Heart right ventricle (tissue), 16 donors: Measurements from ENCODE around the gene PRKN. TPM values are rescaled to one million over a fixed set of nuclear protein-coding genes. Genes with fewer than 3 reads are reported as not detected.

ENCODE experiments used
- ATAC-seq, 8 donors: fragments of 200-7000 bp; cut with Tn5 transposase; one replicate each; pipeline ENCODE4 v1.9.1; 2020; ENCODE audit warnings: mild to moderate bottlenecking in 8 of 8, moderate library complexity in 8 of 8, moderate number of reproducible peaks in 1 of 8
- DNase-seq, 2 donors: peaks; one replicate each; pipeline ENCODE4 v3.0.0-alpha.2; 2020
- H3K27ac ChIP-seq, 10 donors: fragments of 200-600 bp; sonication (generic) in 2 of 10; one replicate each; pipeline versions ENCODE4 v1.5.0 to v1.8.0; 2020 to 2022; ENCODE audit warnings: mild to moderate bottlenecking in 3 of 10
- H3K27me3 ChIP-seq, 7 donors: fragments of 200-600 bp; one replicate each; pipeline ENCODE4 v1.8.0; 2021 to 2022; ENCODE audit warnings: mild to moderate bottlenecking in 2 of 7
- H3K36me3 ChIP-seq, 9 donors: fragments of 200-600 bp; sonication (generic) in 1 of 9; one replicate each; pipeline versions ENCODE4 v1.5.0 to v1.8.0; 2020 to 2022; ENCODE audit warnings: mild to moderate bottlenecking in 2 of 9
- H3K4me1 ChIP-seq, 9 donors: fragments of 200-600 bp; sonication (generic) in 1 of 9; one replicate each; pipeline versions ENCODE4 v1.5.0 to v1.8.0; 2020 to 2022; ENCODE audit warnings: mild to moderate bottlenecking in 4 of 9
- H3K4me3 ChIP-seq, 10 donors: fragments of 200-600 bp; sonication (generic) in 2 of 10; one replicate each; pipeline versions ENCODE4 v1.5.0 to v1.8.0; 2020 to 2022; ENCODE audit warnings: mild to moderate bottlenecking in 7 of 10, moderate library complexity in 2 of 10
- H3K9me3 ChIP-seq, 11 donors: fragments of 200-600 bp in 10 of 11; sonication (generic) in 2 of 11; one replicate each; pipeline versions ENCODE4 v1.5.0 to v1.8.0; 2013 to 2022; ENCODE audit warnings: mild to moderate bottlenecking in 2 of 11, control low read depth in 1 of 11, moderate library complexity in 1 of 11
- WGBS, 2 donors: extraction: QIAGEN DNeasy Blood & Tissue Kit; methylation state at CpG; one replicate each; pipeline ENCODE4 v1.1.7; 2013; ENCODE audit warnings: inconsistent platforms in 1 of 2; 5-methylcytosine and 5-hydroxymethylcytosine counted together
- intact Hi-C, 10 donors: fragments of 100-400 bp; cut with DNase I; formaldehyde crosslinking; loops; one replicate each; pipeline versions ENCODE4 v1.11.1 to v1.14.2; 2022
- polyA plus RNA-seq, 2 donors: library from polyadenylated mRNA; stranded (reverse); fragments of 200-250 nt; gene quantifications; one replicate each; pipeline ENCODE4 v1.2.3, GENCODE V29; 2013
- total RNA-seq, 10 donors: library from RNA; stranded (reverse); fragmentation: NEBNext Ultra II Directional in 3 of 10; extraction: Animal tissue kit (Norgen Biotek cat#: 25700) in 3 of 10; gene quantifications; one replicate each; pipeline versions ENCODE4 v1.2.1 to v1.2.4, GENCODE V29; 2021 to 2023
- TF ChIP-seq, protein P1 (sequence below), 9 donors: fragments of 200-600 bp; sonication (generic) in 2 of 9; IDR thresholded peaks; one replicate each; pipeline versions ENCODE4 v1.5.0 to v1.8.0; 2021 to 2022; ENCODE audit warnings: antibody characterized with exemption in 9 of 9, mild to moderate bottlenecking in 5 of 9, moderate library complexity in 1 of 9
- donor health status: Arrhythmogenic right ventricular cardiomyopathy.
- donor health status: ischemic (EF 13 %, LVEDD 7.1; RV severe dilation, severe dysfunction).
- donor health status: healthy with polysubstance abuse.
- donor health status: DM: no; HTN: yes; CAD: no.
- donor health status: DM: no; HTN: no; CAD: no.
- donor health status: ischemic (EF 25% LVEDD 6.9; RV normal size, moderate dysfunction).
- donor health status: ischemic (EF 25% LVEDD 5.7; RV mildly dilated, moderate dysfunction).
- donor health status: healthy.
- donor health status: DM: yes; HTN: yes; CAD: no.
- donor health status: Ischemic cardiomyopathy.
- donor health status: ischemic (EF 35%, LVEDD 5.7; RV mildly dilated, moderate dysfunction).
- donor health status: nonischemic (EF 11% LVEDD 7.7; RV severe dilation, severe dysfunction).
- donor health status: DM: yes; HTN: yes; CAD: no.
- donor health status: PGD.
- donor health status: ischemic (EF 29% LVEDD 5.4; RV normal size, mild dysfunction).
- donor health status: nonischemic (EF 23%, LVEDD 6.1; RV moderate dilation, normal function).

The PRKN gene
- total and polyA plus RNA-seq, 12 donors = 2.3 to 27.7 (median 26.3) TPM

- no peaks in the 10 kb centered on the region for H3K36me3 ChIP-seq
- intact Hi-C loops = no loop called here
- H3K4me3 ChIP-seq = no peak overlapping the region
- H3K4me1 ChIP-seq = no peaks in the 10 kb centered on the region
- H3K27me3 ChIP-seq = no peaks in the 10 kb centered on the region
- no peak overlapping the region for H3K27ac ChIP-seq
- WGBS, 2 donors = 91 to 95% methylated on average over 1 of the region's 1 CpG
- TF ChIP-seq, protein P1, sequence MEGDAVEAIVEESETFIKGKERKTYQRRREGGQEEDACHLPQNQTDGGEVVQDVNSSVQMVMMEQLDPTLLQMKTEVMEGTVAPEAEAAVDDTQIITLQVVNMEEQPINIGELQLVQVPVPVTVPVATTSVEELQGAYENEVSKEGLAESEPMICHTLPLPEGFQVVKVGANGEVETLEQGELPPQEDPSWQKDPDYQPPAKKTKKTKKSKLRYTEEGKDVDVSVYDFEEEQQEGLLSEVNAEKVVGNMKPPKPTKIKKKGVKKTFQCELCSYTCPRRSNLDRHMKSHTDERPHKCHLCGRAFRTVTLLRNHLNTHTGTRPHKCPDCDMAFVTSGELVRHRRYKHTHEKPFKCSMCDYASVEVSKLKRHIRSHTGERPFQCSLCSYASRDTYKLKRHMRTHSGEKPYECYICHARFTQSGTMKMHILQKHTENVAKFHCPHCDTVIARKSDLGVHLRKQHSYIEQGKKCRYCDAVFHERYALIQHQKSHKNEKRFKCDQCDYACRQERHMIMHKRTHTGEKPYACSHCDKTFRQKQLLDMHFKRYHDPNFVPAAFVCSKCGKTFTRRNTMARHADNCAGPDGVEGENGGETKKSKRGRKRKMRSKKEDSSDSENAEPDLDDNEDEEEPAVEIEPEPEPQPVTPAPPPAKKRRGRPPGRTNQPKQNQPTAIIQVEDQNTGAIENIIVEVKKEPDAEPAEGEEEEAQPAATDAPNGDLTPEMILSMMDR (IDR thresholded peaks at IDR 0.05) = no peak
- DNase-seq = no peak
- ATAC-seq = no peak
- no peaks in the 10 kb centered on the region for H3K9me3 ChIP-seq
Measured at GRCh38 chr6:162244031-162244430, 483.5 kb downstream of the PRKN start.

- H3K4me3 ChIP-seq = no peak overlapping the region
- intact Hi-C loops = no loop called here
- no peak for ATAC-seq
- H3K9me3 ChIP-seq = no peaks in the 10 kb centered on the region
- H3K27ac ChIP-seq = no peak overlapping the region
- no peaks in the 10 kb centered on the region for H3K4me1 ChIP-seq
- TF ChIP-seq, protein P1 (IDR thresholded peaks at IDR 0.05) = no peak
- DNase-seq = no peak
- H3K27me3 ChIP-seq = no peaks in the 10 kb centered on the region
- WGBS, 2 donors = 96 to 97% methylated on average over 1 of the region's 1 CpG
- no peaks in the 10 kb centered on the region for H3K36me3 ChIP-seq
Measured at GRCh38 chr6:162242915-162243314, 484.7 kb downstream of the PRKN start.

GRCh38 chr6:162239330-162239729, 488.2 kb downstream of the PRKN start:
- no peak for ATAC-seq
- no peak overlapping the region for H3K27ac ChIP-seq
- peaks cover 0 to 2% (median 0%) of the 10 kb centered on the region in 9 donors for H3K4me1 ChIP-seq
- 96% methylated on average over 9 of the region's 9 CpGs for WGBS, 2 donors
- H3K4me3 ChIP-seq = no peak overlapping the region
- no peak for DNase-seq
- no peaks in the 10 kb centered on the region for H3K9me3 ChIP-seq
- no peaks in the 10 kb centered on the region for H3K36me3 ChIP-seq
- intact Hi-C loops = no loop called here
- TF ChIP-seq, protein P1 (IDR thresholded peaks at IDR 0.05) = no peak
- H3K27me3 ChIP-seq = no peaks in the 10 kb centered on the region

- no peaks in the 10 kb centered on the region for H3K36me3 ChIP-seq
- H3K4me1 ChIP-seq = peaks cover 0 to 4% (median 0%) of the 10 kb centered on the region in 9 donors
- no peaks in the 10 kb centered on the region for H3K27me3 ChIP-seq
- no peak overlapping the region for H3K27ac ChIP-seq
- intact Hi-C loops = no loop called here
- TF ChIP-seq, protein P1 (IDR thresholded peaks at IDR 0.05) = no peak
- 88 to 93% methylated on average over 8 of the region's 8 CpGs for WGBS, 2 donors
- no peaks in the 10 kb centered on the region for H3K9me3 ChIP-seq
- DNase-seq (no peak), ATAC-seq (no peak)
- H3K4me3 ChIP-seq = no peak overlapping the region
Measured at GRCh38 chr6:162238675-162239074, 488.9 kb downstream of the PRKN start.
